SJSA1 (cell line): ENCODE data around the gene HCK. TPM values are rescaled to one million over a fixed set of nuclear protein-coding genes. Genes with fewer than 3 reads are reported as not detected.
"Not testable (repeated sequence)": the region's sequence is repeated elsewhere in the genome, so short reads cannot be mapped to it uniquely, and the experiment has no call there.

ENCODE experiments used
- DNase-seq, 2 experiments: peaks; one replicate each; pipeline ENCODE4 v3.0.0-alpha.2; 2015 to 2020; ENCODE audit warnings: low spot score in 2 of 2, low read depth in 1 of 2
- H3K27ac ChIP-seq: fragments of 250-450 bp; sonication (Bioruptor Pico); 2 replicates; pipeline ENCODE4 v1.5.1; 2020; ENCODE audit warnings: mild to moderate bottlenecking, moderate library complexity
- H3K27me3 ChIP-seq: fragments of 250-450 bp; sonication (Bioruptor Pico); replicated peaks from 2 replicates; pipeline ENCODE4 v1.5.1; 2020; ENCODE audit warnings: mild to moderate bottlenecking, moderate library complexity
- H3K36me3 ChIP-seq: fragments of 250-450 bp; sonication (Bioruptor Pico); 2 replicates; pipeline ENCODE4 v1.5.1; 2020; ENCODE audit warnings: mild to moderate bottlenecking
- H3K4me1 ChIP-seq: fragments of 250-450 bp; sonication (Bioruptor Pico); replicated peaks from 2 replicates; pipeline ENCODE4 v1.6.1; 2021; ENCODE audit warnings: mild to moderate bottlenecking
- H3K4me3 ChIP-seq: fragments of 250-450 bp; sonication (Bioruptor Pico); 2 replicates; pipeline ENCODE4 v1.5.1; 2020; ENCODE audit warnings: mild to moderate bottlenecking
- H3K9me3 ChIP-seq: fragments of 250-450 bp; sonication (Bioruptor Pico); replicated peaks from 2 replicates; pipeline ENCODE4 v1.5.1; 2020; ENCODE audit warnings: mild to moderate bottlenecking
- total RNA-seq: library from RNA; depleted of rRNA; stranded (reverse); fragments of >200 nt; shearing (Covaris generic); gene quantifications from 2 replicates; pipeline ENCODE4 v1.2.3, GENCODE V29; 2014

Gene HCK
- total RNA-seq, 1 experiment from 2014 or later: not detected

DNA sequence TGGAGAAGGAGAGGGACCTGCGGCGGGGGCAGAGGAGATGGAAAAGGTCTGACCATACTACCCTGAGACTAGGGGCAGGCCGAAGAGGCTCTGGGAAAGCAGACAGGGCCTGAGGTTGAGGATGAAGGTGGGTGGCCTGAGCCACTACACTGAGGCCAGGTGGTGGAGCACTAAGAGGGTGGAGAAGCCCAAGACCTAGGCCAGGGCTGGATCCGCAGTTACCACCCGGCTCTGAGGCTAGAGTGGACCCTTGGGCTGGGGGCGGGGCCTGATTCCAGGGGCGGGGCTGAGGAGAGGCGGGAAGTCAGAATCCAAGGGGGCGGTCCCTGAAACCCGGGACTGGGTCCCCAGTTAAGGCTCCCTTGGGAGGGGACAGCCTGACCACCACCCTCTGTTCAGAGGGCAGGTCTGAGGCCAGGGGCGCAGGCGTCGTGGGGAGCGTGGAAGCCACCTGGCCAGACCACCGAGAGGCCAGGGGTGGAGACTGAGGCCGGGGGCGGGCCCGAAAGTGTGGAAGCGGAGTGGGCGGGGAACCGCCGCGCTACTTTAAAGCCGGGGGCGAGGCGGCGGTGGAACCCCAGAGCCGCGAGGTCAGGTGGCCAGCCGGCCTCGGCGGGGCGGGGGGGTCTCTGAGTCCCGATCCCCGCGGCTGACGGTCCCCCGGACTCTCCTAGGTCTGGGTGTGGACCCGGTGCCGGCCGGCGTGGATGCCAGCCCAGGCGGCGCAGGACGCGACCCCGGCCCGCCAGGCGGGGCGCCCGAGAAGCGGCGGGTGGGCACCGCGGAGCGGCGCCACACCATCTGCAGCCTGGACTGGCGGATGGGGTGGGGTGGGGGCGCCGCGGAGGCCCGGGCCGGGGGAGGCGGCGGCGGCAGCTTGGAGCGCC lies 33.5 kb upstream of the HCK start:
- Histone ChIP-seq H3K27ac (no peak overlapping the region), H3K4me3 (peak overlapping the region; percentile 39), H3K4me1 (peaks cover 13% of the 10 kb centered on the region), H3K9me3 (no peaks in the 10 kb centered on the region; the same call in 1 of the 2 replicates), H3K36me3 (no peaks in the 10 kb centered on the region), H3K27me3 (peaks cover 35% of the 10 kb centered on the region)
- DNase-seq: peak; percentile 39 to 61

DNA sequence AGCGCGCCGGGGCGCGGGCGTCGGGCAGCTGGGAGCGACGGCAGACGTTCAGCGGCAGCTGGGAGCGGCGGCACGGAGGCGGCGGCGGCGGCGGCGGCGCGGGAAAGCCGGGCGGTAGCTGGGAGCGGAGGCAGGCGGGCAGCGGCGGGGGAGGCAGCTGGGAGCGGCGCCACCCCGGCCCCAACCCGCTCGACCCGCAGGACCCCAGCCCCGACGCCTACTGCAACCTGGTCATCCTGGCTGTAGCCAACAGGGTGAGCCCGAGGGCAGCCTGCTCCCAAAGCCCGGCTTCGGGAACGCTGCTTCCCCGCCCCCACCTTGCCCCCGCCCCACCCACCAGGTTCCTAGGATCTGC lies 32.9 kb upstream of the HCK start:
- H3K4me3 ChIP-seq: peak overlapping the region; percentile 39
- no peaks in the 10 kb centered on the region for H3K36me3 ChIP-seq
- no peaks in the 10 kb centered on the region; the same call in 1 of the 2 replicates for H3K9me3 ChIP-seq
- H3K27me3 ChIP-seq: peaks cover 35% of the 10 kb centered on the region
- H3K4me1 ChIP-seq: peaks cover 13% of the 10 kb centered on the region
- no peak overlapping the region for H3K27ac ChIP-seq
- DNase-seq: no peak

DNA sequence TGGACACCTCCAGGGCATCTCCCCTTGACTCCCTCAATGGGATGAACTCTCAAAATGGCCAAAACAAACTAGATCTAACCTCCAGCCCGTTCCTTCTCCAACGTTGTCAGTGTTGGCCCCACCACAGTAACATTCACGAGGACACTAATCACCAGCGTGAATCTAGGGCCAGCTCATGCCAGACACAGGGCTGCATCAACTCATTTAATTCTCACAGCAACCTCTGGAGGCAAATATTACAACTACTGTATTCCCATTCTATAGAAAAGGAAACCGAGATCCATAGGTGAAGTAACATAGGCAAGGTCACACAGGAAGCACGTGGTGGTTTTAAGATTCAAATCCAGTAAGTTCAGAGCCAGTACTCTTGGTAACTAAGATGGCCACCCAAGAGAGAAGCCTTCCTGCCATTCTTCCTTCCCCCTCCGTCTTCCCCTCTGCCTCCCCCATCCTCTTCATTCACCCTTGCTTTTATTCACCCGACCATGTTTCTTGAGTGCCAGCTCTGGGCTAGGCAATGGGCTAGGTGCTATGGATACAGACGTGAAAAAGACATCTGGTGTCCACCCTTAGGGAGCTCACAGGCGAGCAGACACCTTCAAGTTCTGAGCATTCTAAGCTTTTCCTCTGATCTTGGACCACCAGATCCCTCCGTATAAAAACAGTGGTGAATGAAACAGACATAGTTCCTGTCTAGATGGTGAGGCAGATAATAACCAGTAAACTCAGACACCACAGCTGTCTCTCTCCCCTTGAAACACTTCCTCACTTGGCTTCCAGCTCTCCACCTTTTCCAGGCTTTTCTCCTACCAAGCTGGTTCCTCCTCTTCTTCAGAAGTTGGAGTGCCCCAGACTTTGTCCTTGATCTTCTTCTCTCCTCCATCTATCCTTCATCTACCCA lies 32.2 kb upstream of the HCK start:
- no peaks in the 10 kb centered on the region for H3K36me3 ChIP-seq

DNA sequence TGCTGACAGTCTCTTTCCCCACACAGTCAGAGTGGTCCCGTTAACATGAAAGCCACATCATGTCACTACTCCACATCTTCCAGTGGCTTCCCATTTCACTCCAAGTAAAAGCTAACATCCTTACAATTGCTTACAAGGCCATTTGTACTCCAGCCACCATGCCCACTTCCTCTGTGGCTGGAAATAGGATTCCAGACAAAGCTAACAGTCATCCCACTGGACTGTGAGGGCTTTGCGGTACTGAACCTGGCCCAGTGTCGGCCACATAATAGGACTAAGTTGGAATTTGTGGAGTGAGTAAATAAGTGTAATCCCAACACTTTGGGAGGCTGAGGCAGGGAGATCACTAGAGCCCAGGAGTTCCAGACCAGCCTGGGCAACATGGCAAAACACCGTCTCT lies 31.0 kb upstream of the HCK start:
- peaks cover 31% of the 10 kb centered on the region for H3K27me3 ChIP-seq
- no peak for DNase-seq

More for the DNA sequence above, 32.2 kb upstream of the HCK start:
- Histone ChIP-seq H3K4me3 (no peak overlapping the region), H3K9me3 (no peaks in the 10 kb centered on the region; the same call in 1 of the 2 replicates), H3K4me1 (peaks cover 13% of the 10 kb centered on the region), H3K27ac (no peak overlapping the region), H3K27me3 (peaks cover 33% of the 10 kb centered on the region)
- no peak for DNase-seq

DNA sequence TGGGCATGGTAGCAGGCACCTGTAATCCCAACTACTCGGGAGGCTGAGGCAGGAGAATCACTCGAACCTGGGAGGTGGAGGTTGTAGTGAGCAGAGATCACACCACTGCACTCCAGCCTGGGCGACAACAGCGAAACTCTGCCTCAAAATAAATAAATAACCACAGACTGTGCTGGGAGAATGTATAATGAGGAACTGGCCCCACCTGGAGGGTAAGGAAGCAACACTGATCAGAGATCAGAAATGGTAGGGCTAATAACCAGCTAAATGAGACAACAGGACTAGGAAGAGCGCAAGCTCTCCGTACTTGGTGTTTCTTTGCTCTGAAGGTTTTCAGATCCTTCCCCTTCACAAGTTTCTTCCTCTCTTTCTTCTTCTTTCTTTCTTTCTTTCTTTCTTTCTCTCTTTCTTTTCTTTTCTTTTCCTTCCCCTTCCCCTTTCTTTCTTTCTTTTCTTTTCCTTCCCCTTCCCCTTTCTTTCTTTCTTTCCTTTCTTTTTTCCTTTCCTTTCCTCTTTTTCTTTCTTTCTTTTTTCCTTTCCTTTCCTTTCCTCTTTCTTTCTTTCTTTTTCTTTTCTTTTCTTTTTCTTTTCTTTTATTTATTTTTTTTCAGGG lies 27.3 kb upstream of the HCK start:
- no peak overlapping the region for H3K27ac ChIP-seq
- no peaks in the 10 kb centered on the region for H3K9me3 ChIP-seq
- H3K4me3 ChIP-seq: no peak overlapping the region
- H3K27me3 ChIP-seq: peaks cover 15% of the 10 kb centered on the region
- no peaks in the 10 kb centered on the region for H3K4me1 ChIP-seq
- DNase-seq: no peak
- no peaks in the 10 kb centered on the region for H3K36me3 ChIP-seq

More for the DNA sequence above, 31.0 kb upstream of the HCK start:
- no peaks in the 10 kb centered on the region for H3K36me3 ChIP-seq
- no peak overlapping the region for H3K4me3 ChIP-seq
- H3K4me1 ChIP-seq: peaks cover 13% of the 10 kb centered on the region
- no peaks in the 10 kb centered on the region; the same call in 1 of the 2 replicates for H3K9me3 ChIP-seq
- H3K27ac ChIP-seq: no peak overlapping the region

DNA sequence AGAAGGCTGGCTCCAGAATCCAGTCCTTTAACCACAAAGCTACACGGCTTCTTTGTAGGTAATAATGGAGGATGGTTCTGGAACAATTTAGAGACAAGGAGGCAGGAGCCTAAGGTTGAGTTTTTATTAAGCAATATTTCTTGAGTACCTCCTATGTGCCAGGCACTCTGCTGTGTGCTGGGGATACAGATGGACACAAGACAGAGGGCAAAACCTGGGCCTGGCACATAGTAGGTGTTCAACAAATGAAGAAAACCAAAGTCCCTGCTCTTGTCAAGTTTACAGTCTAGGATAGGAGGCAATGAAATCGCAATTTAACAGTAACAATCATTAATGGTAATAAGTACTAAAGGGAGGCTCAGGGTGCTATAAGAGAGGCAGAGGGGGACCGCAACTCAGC lies 24.4 kb upstream of the HCK start:
- H3K27me3 ChIP-seq: no peaks in the 10 kb centered on the region; the same call in 1 of the 2 replicates
- no peaks in the 10 kb centered on the region for H3K9me3 ChIP-seq
- peaks cover 5% of the 10 kb centered on the region for H3K4me1 ChIP-seq
- no peak overlapping the region for H3K27ac ChIP-seq
- no peaks in the 10 kb centered on the region for H3K36me3 ChIP-seq
- DNase-seq: no peak
- H3K4me3 ChIP-seq: no peak overlapping the region

DNA sequence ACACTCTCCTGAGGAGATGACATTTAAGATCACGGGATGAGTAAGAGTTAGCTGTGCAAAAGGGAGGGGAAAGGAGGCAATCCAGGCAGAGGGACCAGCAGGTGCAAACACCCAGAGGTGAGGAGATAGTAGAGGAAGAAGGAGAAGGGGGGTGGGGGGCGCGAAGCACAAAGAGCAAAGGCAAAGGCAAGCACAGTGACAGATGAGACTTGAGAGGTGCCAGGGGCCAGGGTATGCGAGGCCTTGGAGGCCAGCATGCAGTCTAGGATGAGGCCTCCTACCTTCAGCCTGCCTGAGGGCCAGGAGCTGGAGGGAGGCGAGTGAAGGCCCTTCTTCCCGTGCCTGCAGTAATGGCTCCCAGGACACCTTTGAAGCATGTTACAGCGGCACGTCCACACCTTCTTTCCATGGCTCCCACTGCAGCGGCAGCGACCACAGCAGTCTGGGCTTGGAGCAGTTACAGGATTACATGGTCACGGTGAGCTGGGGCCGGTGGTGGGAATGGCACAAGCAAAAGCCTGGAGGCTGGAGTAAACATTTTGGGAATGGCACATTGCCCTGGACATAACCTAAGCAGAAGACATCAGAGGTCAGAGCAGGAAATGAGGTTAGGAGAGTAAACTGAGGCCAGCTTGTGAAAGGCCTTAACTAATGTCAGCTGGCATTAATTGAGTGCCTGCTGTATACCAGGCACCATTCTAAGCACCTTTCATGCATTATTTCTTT lies 23.2 kb upstream of the HCK start:
- Histone ChIP-seq H3K36me3 (no peaks in the 10 kb centered on the region), H3K27ac (no peak overlapping the region), H3K9me3 (no peaks in the 10 kb centered on the region), H3K4me1 (peaks cover 5% of the 10 kb centered on the region), H3K27me3 (peaks cover 7% of the 10 kb centered on the region), H3K4me3 (no peak overlapping the region)
- no peak for DNase-seq

DNA sequence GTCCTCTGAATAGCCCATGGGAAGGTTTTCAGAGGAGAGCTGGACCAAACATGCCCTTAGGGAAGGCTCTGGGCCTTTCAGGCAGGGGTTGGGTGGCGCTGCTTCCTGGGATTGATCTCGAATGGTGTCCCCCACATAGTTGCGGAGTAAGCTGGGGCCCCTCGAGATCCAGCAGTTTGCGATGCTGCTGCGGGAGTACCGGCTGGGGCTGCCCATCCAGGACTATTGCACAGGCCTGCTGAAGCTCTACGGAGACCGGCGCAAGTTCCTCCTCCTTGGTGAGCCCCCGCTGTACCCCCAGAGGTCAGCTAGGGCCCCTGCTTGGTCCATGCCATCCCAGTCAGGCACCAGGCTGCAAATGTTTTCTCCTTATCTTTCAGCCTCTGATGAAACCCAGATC lies 22.5 kb upstream of the HCK start:
- DNase-seq: no peak
- Histone ChIP-seq H3K27me3 (peaks cover 15% of the 10 kb centered on the region), H3K9me3 (no peaks in the 10 kb centered on the region), H3K36me3 (no peaks in the 10 kb centered on the region), H3K27ac (no peak overlapping the region), H3K4me3 (no peak overlapping the region), H3K4me1 (peaks cover 5% of the 10 kb centered on the region)

DNA sequence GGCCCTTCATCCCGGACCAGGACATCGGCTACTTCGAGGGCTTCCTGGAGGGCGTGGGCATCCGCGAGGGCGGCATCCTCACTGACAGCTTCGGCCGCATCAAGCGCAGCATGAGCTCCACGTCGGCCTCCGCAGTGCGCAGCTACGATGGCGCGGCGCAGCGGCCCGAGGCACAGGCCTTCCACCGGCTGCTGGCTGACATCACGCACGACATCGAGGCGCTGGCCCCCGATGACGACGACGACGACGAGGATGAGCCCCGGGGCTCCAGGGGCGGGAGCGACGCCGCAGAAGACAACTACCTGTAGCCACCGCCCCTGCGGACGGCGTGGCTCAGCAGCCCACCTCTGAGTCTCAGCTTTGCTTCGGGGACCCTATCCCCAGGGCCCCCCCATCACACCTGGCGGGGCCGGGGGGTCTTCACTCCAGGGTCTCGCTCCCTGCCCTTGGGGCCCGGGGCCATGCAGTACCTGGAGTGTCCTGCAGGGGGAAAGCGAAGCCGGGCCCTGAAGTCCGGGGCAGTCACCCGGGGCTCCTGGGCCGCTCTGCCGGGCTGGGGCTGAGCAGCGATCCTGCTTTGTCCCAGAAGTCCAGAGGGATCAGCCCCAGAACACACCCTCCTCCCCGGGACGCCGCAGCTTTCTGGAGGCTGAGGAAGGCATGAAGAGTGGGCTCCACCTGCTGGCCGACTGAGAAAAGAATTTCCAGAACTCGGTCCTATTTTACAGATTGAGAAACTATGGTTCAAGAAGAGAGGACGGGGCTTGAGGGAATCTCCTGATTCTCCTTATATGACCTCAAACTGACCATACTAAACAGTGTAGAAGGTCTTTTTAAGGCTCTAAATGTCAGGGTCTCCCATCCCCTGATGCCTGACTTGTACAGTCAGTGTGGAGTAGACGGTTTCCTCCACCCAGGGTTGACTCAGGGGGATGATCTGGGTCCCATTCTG lies 20.8 kb upstream of the HCK start:
- Histone ChIP-seq H3K36me3 (no peaks in the 10 kb centered on the region), H3K9me3 (no peaks in the 10 kb centered on the region), H3K27me3 (peaks cover 16% of the 10 kb centered on the region), H3K27ac (no peak overlapping the region), H3K4me3 (no peak overlapping the region), H3K4me1 (peaks cover 5% of the 10 kb centered on the region)
- DNase-seq: peak; percentile 71 to 93

DNA sequence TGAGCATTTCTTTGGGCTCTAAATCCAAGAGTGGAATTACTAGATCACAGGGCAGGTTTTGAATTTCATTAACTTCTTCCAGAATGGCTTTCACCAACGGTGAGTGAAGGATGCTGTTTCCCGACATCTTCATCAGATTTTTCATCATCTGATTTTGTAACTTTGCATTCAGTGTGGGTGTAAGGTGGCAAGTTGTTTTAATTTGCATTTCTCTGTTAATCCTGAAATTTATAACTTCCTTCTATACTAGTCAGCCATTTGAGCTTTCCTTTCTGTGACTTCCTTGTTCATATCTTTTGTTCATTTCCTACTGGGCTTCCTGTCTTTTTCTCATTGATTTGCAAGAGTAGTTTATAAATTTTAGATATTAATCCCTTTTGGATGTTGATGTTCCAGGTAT lies 18.7 kb upstream of the HCK start:
- Histone ChIP-seq H3K27ac (no peak overlapping the region), H3K4me3 (no peak overlapping the region), H3K9me3 (no peaks in the 10 kb centered on the region), H3K36me3 (no peaks in the 10 kb centered on the region), H3K4me1 (peaks cover 5% of the 10 kb centered on the region), H3K27me3 (peaks cover 16% of the 10 kb centered on the region)
- DNase-seq: no peak

DNA sequence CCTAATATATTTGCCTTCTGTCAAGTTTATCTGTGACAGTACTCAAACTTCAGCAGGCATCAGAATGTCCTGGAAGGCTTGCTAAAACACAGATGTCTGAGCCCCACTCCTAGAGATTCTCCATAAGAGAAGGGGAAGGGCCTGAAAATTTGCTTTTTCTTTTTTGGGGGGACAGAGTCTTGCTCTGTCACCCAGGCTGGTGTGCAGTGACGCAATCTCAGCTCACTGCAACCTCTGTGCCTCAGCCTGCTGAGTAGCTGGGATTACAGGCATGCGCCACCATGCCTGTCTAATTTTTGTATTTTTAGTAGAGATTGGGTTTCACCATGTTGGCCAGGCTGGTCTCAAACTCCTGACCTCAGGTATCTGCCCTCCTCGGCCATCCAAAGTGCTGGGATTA lies 18.3 kb upstream of the HCK start:
- H3K36me3 ChIP-seq, H3K27ac ChIP-seq, H3K9me3 ChIP-seq, DNase-seq, H3K4me3 ChIP-seq, H3K4me1 ChIP-seq: not testable (repeated sequence)
- peaks cover 16% of the 10 kb centered on the region for H3K27me3 ChIP-seq

DNA sequence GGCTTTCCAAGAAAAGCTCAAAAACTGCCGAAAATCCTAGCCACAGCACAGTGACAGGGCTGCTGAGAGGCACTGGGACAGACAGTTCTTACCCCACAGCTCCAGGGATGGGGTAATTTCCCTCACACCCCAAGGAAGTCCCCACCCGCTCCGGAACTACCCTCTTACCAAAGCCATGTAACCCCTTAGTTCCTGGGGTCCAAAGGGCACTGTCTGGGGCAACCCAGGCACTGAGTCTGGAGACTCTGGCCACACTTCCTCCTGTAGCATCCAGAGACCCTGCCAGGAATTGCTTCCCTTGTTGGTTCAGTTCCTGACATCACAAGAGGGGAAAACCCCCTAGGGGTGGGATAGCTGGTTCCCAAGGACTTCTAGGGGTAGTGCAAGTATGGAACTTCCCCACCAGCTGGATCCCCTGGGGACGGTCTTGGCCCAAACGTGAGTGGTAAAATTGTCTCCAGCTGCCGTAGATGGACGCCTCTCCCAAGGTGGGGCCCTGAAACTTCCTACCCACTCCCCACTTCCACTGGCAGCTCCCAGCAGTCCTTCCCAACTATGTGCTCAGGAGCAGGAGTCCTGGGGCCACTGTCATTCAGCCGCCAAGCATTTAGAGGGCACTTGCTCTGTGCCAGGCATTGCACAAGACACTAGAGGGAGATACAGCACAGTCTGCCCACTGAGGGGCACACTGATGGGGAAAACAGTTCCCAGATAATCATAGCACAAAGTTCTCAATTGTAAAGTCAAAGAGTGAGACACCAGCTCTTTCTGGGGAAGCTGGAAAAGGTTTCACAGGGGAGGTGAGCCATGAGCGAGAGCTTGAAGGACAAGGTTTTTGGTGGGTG lies 17.2 kb upstream of the HCK start:
- no peak for DNase-seq
- Histone ChIP-seq H3K9me3 (no peaks in the 10 kb centered on the region), H3K36me3 (no peaks in the 10 kb centered on the region), H3K27me3 (peaks cover 16% of the 10 kb centered on the region), H3K27ac (no peak overlapping the region), H3K4me1 (peaks cover 5% of the 10 kb centered on the region), H3K4me3 (no peak overlapping the region)
